HepG2 (cell line): Measurements from ENCODE around the gene SPIRE1. TPM values are rescaled to one million over a fixed set of nuclear protein-coding genes. Genes with fewer than 3 reads are reported as not detected.

Source experiments
- CREM ChIP-seq, 2 experiments: sonication (generic) in 1 of 2; formaldehyde crosslinking in 1 of 2; IDR thresholded peaks; 2 replicates each; pipeline versions ENCODE4 v1.4.0 to v1.6.1; 2016 to 2020; ENCODE audit warnings: antibody characterized with exemption in 1 of 2, mild to moderate bottlenecking in 1 of 2, missing genetic modification reagents in 1 of 2
- DNMT3B ChIP-seq: conservative IDR thresholded peaks from 2 replicates; pipeline ENCODE4 v1.6.1; 2016; ENCODE audit warnings: missing biosample characterization, control low read depth
- HES4 ChIP-seq: sonication (generic); formaldehyde crosslinking; IDR thresholded peaks from 2 replicates; pipeline ENCODE4 v1.9.0; 2021; ENCODE audit warnings: mild to moderate bottlenecking, missing genetic modification reagents, borderline replicate concordance
- HNF1B ChIP-seq: sonication (generic); formaldehyde crosslinking; IDR thresholded peaks from 2 replicates; pipeline ENCODE4 v1.5.1; 2020; ENCODE audit warnings: mild to moderate bottlenecking, moderate library complexity, missing genetic modification reagents
- HOXA5 ChIP-seq: sonication (generic); formaldehyde crosslinking; IDR thresholded peaks from 2 replicates; pipeline ENCODE4 v1.4.0; 2020; ENCODE audit warnings: missing genetic modification reagents
- NCOA1 ChIP-seq: sonication (generic); formaldehyde crosslinking; IDR thresholded peaks from 2 replicates; pipeline ENCODE4 v1.9.0; 2021; ENCODE audit warnings: missing genetic modification reagents
- NR3C1 ChIP-seq: sonication (generic); formaldehyde crosslinking; IDR thresholded peaks from 2 replicates; pipeline ENCODE4 v1.4.0; 2020; ENCODE audit warnings: missing genetic modification reagents
- PITX1 ChIP-seq: sonication (generic); formaldehyde crosslinking; IDR thresholded peaks from 2 replicates; pipeline ENCODE4 v1.5.1; 2020; ENCODE audit warnings: mild to moderate bottlenecking, missing genetic modification reagents
- REPIN1 ChIP-seq: sonication (generic); formaldehyde crosslinking; IDR thresholded peaks from 2 replicates; pipeline ENCODE4 v1.8.0; 2022; ENCODE audit warnings: missing genetic modification reagents, low read depth, mild to moderate bottlenecking, borderline replicate concordance
- SAP130 ChIP-seq: IDR thresholded peaks from 2 replicates; pipeline ENCODE4 v1.6.1; 2016; ENCODE audit warnings: low read depth
- SRY ChIP-seq: sonication (generic); formaldehyde crosslinking; IDR thresholded peaks from 2 replicates; pipeline ENCODE4 v1.8.0; 2022; ENCODE audit warnings: mild to moderate bottlenecking, missing genetic modification reagents
- TCF7 ChIP-seq: sonication (generic); IDR thresholded peaks from 2 replicates; pipeline ENCODE4 v1.6.1; 2016; ENCODE audit warnings: antibody characterized with exemption, low read depth
- THAP9 ChIP-seq: sonication (generic); formaldehyde crosslinking; IDR thresholded peaks from 2 replicates; pipeline ENCODE4; 2020; ENCODE audit warnings: missing genetic modification reagents, mild to moderate bottlenecking, borderline replicate concordance
- ZBTB7B ChIP-seq: sonication (generic); formaldehyde crosslinking; IDR thresholded peaks from 2 replicates; pipeline ENCODE4 v1.4.0; 2020; ENCODE audit warnings: missing genetic modification reagents
- ZNF432 ChIP-seq: sonication (generic); formaldehyde crosslinking; IDR thresholded peaks from 2 replicates; pipeline ENCODE4 v1.5.0; 2020; ENCODE audit warnings: missing genetic modification reagents, mild to moderate bottlenecking, borderline replicate concordance
- ZNF674 ChIP-seq: sonication (generic); formaldehyde crosslinking; IDR thresholded peaks from 2 replicates; pipeline ENCODE4 v1.5.0; 2020; ENCODE audit warnings: low read depth, mild to moderate bottlenecking, missing genetic modification reagents
- ZNF879 ChIP-seq: sonication (generic); formaldehyde crosslinking; IDR thresholded peaks from 2 replicates; pipeline ENCODE4 v1.8.1; 2023; ENCODE audit warnings: missing genetic modification reagents
- polyA plus RNA-seq, 8 experiments: library from polyadenylated mRNA; depleted of rRNA in 3 of 8; stranded (reverse) in 7 of 8; unstranded in 1 of 8; fragments of >200 nt; fragmentation: Illumina TruSeq in 4 of 8; extraction: Trizol in 4 of 8; gene quantifications; 2 replicates each; pipeline versions ENCODE4 v1.2.1 to v1.2.3, GENCODE V29; 2011 to 2016; ENCODE audit warnings: low read depth in 4 of 8, missing spikeins in 1 of 8, mixed read lengths in 1 of 8; ENCODE audit not compliant: insufficient read depth in 1 of 8
- total RNA-seq, 5 experiments: library from RNA; depleted of rRNA; stranded (reverse); fragments of >200 nt; fragmentation: Illumina TruSeq; extraction: Trizol; gene quantifications; 2 replicates each; pipeline ENCODE4 v1.2.3, GENCODE V29; 2016; ENCODE audit warnings: low read depth in 1 of 5
- TF ChIP-seq, protein P1 (sequence below): sonication (generic); formaldehyde crosslinking; IDR thresholded peaks from 2 replicates; pipeline ENCODE4 v1.4.0; 2020; ENCODE audit warnings: missing genetic modification reagents; ENCODE audit errors: not compliant biosample characterization
- TF ChIP-seq, protein P2 (sequence below): sonication (generic); formaldehyde crosslinking; IDR thresholded peaks from 2 replicates; pipeline ENCODE4 v1.4.0; 2020; ENCODE audit warnings: missing genetic modification reagents
- TF ChIP-seq, protein P3 (sequence below): sonication (generic); formaldehyde crosslinking; IDR thresholded peaks from 2 replicates; pipeline ENCODE4 v1.4.0; 2020; ENCODE audit warnings: missing genetic modification reagents, borderline replicate concordance

SPIRE1 gene
- total and polyA plus RNA-seq, 2 of the 13 experiments (the other 11 are each of a cell fraction or from before 2014, with no cell fraction given), result 9.9 to 21.3 TPM

- TF ChIP-seq, protein P1, sequence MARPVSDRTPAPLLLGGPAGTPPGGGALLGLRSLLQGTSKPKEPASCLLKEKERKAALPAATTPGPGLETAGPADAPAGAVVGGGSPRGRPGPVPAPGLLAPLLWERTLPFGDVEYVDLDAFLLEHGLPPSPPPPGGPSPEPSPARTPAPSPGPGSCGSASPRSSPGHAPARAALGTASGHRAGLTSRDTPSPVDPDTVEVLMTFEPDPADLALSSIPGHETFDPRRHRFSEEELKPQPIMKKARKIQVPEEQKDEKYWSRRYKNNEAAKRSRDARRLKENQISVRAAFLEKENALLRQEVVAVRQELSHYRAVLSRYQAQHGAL (CRISPR knock-in tag), result no peak
- TF ChIP-seq HNF1B (CRISPR knock-in tag), result no peak
- peak; percentile 26; the same call in 1 of the 2 replicates for TF ChIP-seq REPIN1 (CRISPR knock-in tag)
- TF ChIP-seq, protein P2, sequence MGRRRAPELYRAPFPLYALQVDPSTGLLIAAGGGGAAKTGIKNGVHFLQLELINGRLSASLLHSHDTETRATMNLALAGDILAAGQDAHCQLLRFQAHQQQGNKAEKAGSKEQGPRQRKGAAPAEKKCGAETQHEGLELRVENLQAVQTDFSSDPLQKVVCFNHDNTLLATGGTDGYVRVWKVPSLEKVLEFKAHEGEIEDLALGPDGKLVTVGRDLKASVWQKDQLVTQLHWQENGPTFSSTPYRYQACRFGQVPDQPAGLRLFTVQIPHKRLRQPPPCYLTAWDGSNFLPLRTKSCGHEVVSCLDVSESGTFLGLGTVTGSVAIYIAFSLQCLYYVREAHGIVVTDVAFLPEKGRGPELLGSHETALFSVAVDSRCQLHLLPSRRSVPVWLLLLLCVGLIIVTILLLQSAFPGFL, result no peak
- TF ChIP-seq SRY, result 0 out of 2 replicates have a peak, but pooled peaks have one; percentile 31
- TF ChIP-seq, protein P3, sequence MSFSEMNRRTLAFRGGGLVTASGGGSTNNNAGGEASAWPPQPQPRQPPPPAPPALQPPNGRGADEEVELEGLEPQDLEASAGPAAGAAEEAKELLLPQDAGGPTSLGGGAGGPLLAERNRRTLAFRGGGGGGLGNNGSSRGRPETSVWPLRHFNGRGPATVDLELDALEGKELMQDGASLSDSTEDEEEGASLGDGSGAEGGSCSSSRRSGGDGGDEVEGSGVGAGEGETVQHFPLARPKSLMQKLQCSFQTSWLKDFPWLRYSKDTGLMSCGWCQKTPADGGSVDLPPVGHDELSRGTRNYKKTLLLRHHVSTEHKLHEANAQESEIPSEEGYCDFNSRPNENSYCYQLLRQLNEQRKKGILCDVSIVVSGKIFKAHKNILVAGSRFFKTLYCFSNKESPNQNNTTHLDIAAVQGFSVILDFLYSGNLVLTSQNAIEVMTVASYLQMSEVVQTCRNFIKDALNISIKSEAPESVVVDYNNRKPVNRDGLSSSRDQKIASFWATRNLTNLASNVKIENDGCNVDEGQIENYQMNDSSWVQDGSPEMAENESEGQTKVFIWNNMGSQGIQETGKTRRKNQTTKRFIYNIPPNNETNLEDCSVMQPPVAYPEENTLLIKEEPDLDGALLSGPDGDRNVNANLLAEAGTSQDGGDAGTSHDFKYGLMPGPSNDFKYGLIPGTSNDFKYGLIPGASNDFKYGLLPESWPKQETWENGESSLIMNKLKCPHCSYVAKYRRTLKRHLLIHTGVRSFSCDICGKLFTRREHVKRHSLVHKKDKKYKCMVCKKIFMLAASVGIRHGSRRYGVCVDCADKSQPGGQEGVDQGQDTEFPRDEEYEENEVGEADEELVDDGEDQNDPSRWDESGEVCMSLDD (CRISPR knock-in tag), result peak; percentile 47; the same call in 1 of the 2 replicates
- peak; percentile 34 for TF ChIP-seq SAP130 (CRISPR knock-in tag)
- no peak for TF ChIP-seq TCF7
- no peak for TF ChIP-seq ZNF879 (CRISPR knock-in tag)
- TF ChIP-seq THAP9 (CRISPR knock-in tag), result no peak
- TF ChIP-seq PITX1 (CRISPR knock-in tag), result no peak
- TF ChIP-seq HES4, result peak; percentile 53; the same call in 1 of the 2 replicates
- no peak for TF ChIP-seq HOXA5 (CRISPR knock-in tag)
- no peak for TF ChIP-seq NR3C1 (CRISPR knock-in tag)
- no peak for TF ChIP-seq CREM (IDR thresholded peaks at IDR 0.05)
- TF ChIP-seq CREM (CRISPR knock-in tag; IDR thresholded peaks at IDR 0.05), result no peak
- 0 out of 2 replicates have a peak, but pooled peaks have one; percentile 30 for TF ChIP-seq NCOA1
- no peak for TF ChIP-seq ZNF432
- TF ChIP-seq ZBTB7B (CRISPR knock-in tag), result peak; percentile 51; the same call in 1 of the 2 replicates
- no peak for TF ChIP-seq DNMT3B (CRISPR knock-in tag)
- no peak; the same call in 1 of the 2 replicates for TF ChIP-seq ZNF674 (CRISPR knock-in tag)
These were observed 796 bp downstream of the SPIRE1 start (continued) for GRCh38 chr18:12656938-12657683.
